ENCODE measurements around the gene MBD4. TPM values are rescaled to one million over a fixed set of nuclear protein-coding genes. Genes with fewer than 3 reads are reported as not detected.

MBD4 gene
- total RNA-seq: 21.9 and 28.8 TPM in 2 replicates

DNA sequence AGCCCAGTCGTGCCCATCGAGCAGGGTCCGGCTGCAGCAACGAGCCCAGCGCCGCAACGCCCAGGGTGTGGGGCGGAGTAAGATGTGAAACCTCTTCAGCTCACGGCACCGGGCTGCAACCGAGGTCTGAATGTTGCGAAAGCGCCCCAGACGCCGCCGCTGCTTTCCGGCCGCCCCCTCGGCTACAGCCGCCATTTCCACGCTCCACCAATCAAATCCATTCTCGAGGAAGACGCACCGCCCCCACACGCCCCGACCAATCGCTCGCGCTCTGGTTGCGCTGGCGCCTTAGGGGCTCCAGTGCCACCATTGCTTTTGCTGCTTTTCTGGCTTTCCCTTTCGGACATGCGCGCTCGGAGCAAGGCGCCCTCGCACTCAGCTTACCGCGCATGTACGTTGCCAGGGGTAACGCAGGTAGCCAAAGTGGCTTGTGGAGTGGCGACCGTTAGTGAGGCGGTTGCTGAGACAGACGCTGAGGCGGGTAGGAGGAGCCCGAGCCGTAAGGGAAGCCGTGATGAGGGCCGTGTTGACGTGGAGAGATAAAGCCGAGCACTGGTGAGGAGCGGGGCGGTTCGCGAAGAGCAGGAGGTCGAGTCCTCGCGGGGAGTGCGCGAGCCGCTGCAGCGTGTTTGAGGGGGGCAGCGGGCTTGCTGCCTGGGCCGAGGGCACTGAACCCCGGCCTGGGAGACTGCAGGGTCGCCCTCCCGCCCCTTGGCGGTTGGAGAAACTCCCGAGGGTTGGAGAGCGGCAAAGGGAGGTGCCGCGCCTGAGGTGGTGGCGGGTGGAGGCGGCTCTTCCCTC is at the start of gene MBD4, which contains the start of gene IFT122:
Gene MBD4, minus strand, starts transcription at position 132 of the 801 bp plus-strand sequence. Its CDS starts 115 bp downstream, at position 17.
Gene IFT122, plus strand, starts transcription at position 408 of the 801 bp plus-strand sequence. Its CDS starts 107 bp downstream, at position 515.

DNA sequence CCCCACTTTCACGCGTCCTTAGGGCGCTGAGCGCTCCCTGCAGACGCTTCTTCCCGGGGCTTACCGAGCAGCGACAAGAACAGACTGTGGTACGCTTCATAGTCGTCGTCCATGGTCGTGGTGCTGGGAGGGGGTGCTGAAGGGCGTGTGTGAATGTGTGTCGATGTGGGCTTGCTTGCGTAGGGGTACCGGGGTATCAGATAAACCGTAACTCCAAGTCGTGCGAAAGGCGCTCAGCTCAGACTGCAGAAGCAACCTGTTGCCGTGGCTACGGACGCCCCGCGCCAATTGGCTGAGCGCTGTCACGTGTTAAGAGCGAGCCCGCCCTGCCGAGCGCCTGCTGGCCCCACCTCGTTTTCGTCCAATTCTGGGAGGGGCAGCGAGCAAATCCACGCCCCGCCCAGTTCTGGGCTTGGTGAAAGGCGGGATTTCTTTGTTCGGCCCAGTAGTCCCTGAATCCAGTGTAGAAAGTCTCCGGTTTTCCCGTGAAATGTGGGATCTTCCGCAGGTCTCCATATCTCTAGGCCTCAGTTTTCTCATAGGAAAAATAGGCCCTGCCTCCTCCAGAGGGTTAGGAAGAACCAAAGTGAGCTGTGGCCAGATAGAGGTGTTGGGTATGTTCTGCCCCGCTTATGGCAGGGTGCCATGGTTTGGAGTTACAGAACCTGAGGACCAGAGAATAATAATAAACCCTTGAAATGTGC is 11.2 kb downstream of the MBD4 start, which contains the start of gene EFCAB12:
Gene EFCAB12, minus strand, starts transcription at position 261 of the 704 bp plus-strand sequence. Its CDS starts 148 bp downstream, at position 113.

Other genes with a start within 250 kb of the MBD4 start
- gene COPG1, start 190.3 kb downstream of the MBD4 start, total RNA-seq: 412 and 487 TPM in 2 replicates
- 9.8 and 18.5 TPM in 2 replicates for gene HMCES, start 161.1 kb downstream of the MBD4 start, total RNA-seq
- gene EFCAB12, start 11.3 kb downstream of the MBD4 start, total RNA-seq: 0.05 TPM in 1 of 2 replicates, not detected in the other
- gene IFT122, start 276 bp upstream of the MBD4 start, total RNA-seq: 22.1 and 26.4 TPM in 2 replicates
- not detected in 2 replicates for gene RHO, start 88.7 kb upstream of the MBD4 start, total RNA-seq
- gene H1-8, start 103.2 kb upstream of the MBD4 start, total RNA-seq: not detected in 2 replicates
- gene PLXND1, start 166.7 kb upstream of the MBD4 start, total RNA-seq: 97.4 and 163 TPM in 2 replicates

Measured in smooth muscle cell of the umbilical artery (primary cell).